ENCODE results near the gene DNAJC5. TPM values are rescaled to one million over a fixed set of nuclear protein-coding genes. Genes with fewer than 3 reads are reported as not detected.

Gene DNAJC5
- total RNA-seq, 2 donors from 2014 or later, result 31.1 to 31.7 TPM

Small RNAs within 50 kb of the gene (microRNA-seq; reads per million reads assigned to microRNA genes)
- 0 reads per million in 2 donors for gene MIR1914 (ENCODE audit: borderline microRNAs expressed in 2 of 2)
- gene MIR647 (ENCODE audit: borderline microRNAs expressed in 2 of 2), result 0 reads per million in 2 donors
- 0 reads per million in 2 donors for gene MIR941-1 (ENCODE audit: borderline microRNAs expressed in 2 of 2)
- gene MIR941-2 (ENCODE audit: borderline microRNAs expressed in 2 of 2), result 0 reads per million in 2 donors
- 0 reads per million in 2 donors for gene MIR941-3 (ENCODE audit: borderline microRNAs expressed in 2 of 2)
- 0 reads per million in 2 donors for gene MIR941-4 (ENCODE audit: borderline microRNAs expressed in 2 of 2)
- 0 reads per million in 2 donors for gene MIR941-5 (ENCODE audit: borderline microRNAs expressed in 2 of 2)

Other genes with a start within 250 kb of the DNAJC5 start
- 10 to 100 TPM; 11.7 to 27.3 TPM for gene STMN3, start 241.7 kb upstream of the DNAJC5 start, total RNA-seq
- 10 to 100 TPM; 28.3 to 28.7 TPM for gene RTEL1, start 236.8 kb upstream of the DNAJC5 start, total RNA-seq
- gene TNFRSF6B, start 198.5 kb upstream of the DNAJC5 start, total RNA-seq, result 1 to 10 TPM; 5.4 to 7.0 TPM
- 10 to 100 TPM; 35.7 to 38.1 TPM for gene ARFRP1, start 187.2 kb upstream of the DNAJC5 start, total RNA-seq
- 10 to 100 TPM; 15.1 to 15.2 TPM for gene ZGPAT, start 187.1 kb upstream of the DNAJC5 start, total RNA-seq
- 1 to 10 TPM; 4.2 to 4.9 TPM for gene LIME1, start 158.5 kb upstream of the DNAJC5 start, total RNA-seq
- gene SLC2A4RG, start 155.3 kb upstream of the DNAJC5 start, total RNA-seq, result 100 to 1,000 TPM in 1 of 2 donors, 10 to 100 TPM in 1; 54.0 to 112 TPM
- 10 to 100 TPM in 1 of 2 donors, 1 to 10 TPM in 1; 6.8 to 11.9 TPM for gene ZBTB46, start 63.9 kb upstream of the DNAJC5 start, total RNA-seq
- gene ABHD16B, start 33.6 kb upstream of the DNAJC5 start, total RNA-seq, result not detected
- gene TPD52L2, start 29.9 kb upstream of the DNAJC5 start, total RNA-seq, result 100 to 1,000 TPM; 113 to 132 TPM
- 10 to 100 TPM; 20.8 to 22.0 TPM for gene UCKL1, start 61.3 kb downstream of the DNAJC5 start, total RNA-seq
- 10 to 100 TPM in 1 of 2 donors, 1 to 10 TPM in 1; 9.4 to 11.2 TPM for gene ZNF512B, start 74.8 kb downstream of the DNAJC5 start, total RNA-seq
- gene SAMD10, start 84.5 kb downstream of the DNAJC5 start, total RNA-seq, result 1 to 10 TPM; 1.1 to 1.5 TPM
- 10 to 100 TPM; 44.3 to 44.8 TPM for gene PRPF6, start 86.0 kb downstream of the DNAJC5 start, total RNA-seq
- under 1 TPM; 0.76 to 0.83 TPM for gene C20orf204, start 141.1 kb downstream of the DNAJC5 start, total RNA-seq
- gene SOX18, start 154.5 kb downstream of the DNAJC5 start, total RNA-seq, result 10 to 100 TPM; 40.8 to 47.6 TPM
- gene TCEA2, start 168.1 kb downstream of the DNAJC5 start, total RNA-seq, result 10 to 100 TPM; 39.5 to 41.3 TPM
- 10 to 100 TPM; 18.0 to 19.1 TPM for gene RGS19, start 184.4 kb downstream of the DNAJC5 start, total RNA-seq
- gene OPRL1, start 185.0 kb downstream of the DNAJC5 start, total RNA-seq, result 1 to 10 TPM in 1 of 2 donors, under 1 TPM in 1; 0.76 to 1.4 TPM
- gene LKAAEAR1, start 189.3 kb downstream of the DNAJC5 start, total RNA-seq, result not detected
- not detected for gene NPBWR2, start 212.4 kb downstream of the DNAJC5 start, total RNA-seq

Data from posterior vena cava (tissue), 2 donors.